HG03066 (cell line): Measurements from ENCODE around the gene HMGXB3.

Experiments
- ATAC-seq: cut with Tn5 transposase; IDR thresholded peaks from one replicate; pipeline ENCODE4 v1.9.1; 2021; ENCODE audit warnings: low read depth; ENCODE audit not compliant: unreplicated experiment

The HMGXB3 gene

DNA sequence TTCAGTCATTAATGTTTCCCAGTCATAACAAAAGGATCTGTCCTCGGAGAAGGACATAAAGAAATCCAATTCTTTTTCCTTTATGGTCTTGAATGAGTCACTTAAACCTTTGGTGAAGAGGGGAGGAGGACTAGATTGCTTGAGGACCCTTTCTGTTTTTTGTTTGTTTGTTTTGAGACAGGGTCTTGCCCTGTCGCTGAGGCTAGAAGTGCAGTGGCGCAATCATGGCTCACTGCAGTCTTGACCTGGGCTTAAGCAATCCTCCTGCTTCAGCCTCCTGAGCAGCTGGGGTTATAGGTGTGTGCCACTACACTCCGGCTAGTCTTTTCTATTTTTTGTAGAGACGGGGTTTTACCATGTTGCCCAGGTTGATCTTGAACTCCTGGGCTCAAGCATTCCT, 12.4 kb upstream of the HMGXB3 start:
- no peak for ATAC-seq

GRCh38 chr5:149990518-149991376, 9.8 kb upstream of the HMGXB3 start:
- ATAC-seq: peak; percentile 85

DNA sequence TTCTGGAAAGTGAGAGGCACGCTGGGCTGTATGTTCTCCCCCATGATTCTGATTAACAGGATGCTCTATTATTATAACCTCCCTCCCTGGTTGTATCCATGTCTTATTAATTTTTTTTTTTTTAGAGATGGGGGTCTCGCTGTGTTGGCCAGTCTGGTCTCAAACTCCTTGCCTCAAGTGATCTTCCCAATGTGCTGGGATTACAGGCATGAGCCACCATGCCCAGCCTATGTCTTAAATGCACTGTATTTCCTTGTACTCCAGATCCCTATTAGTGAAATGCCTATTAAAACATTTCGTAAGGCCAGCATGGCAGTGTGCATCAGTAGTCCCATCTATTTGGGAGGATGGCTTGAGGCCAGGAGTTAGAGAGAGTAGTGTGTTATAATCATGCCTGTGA, 7.1 kb upstream of the HMGXB3 start:
- no peak for ATAC-seq

- ATAC-seq: no peak
Observed at GRCh38 chr5:149995385-149996204, 4.9 kb upstream of the HMGXB3 start.

GRCh38 chr5:149996205-149996890, 4.2 kb upstream of the HMGXB3 start:
- ATAC-seq: no peak

GRCh38 chr5:149998281-149998680, 2.3 kb upstream of the HMGXB3 start:
- no peak for ATAC-seq

DNA sequence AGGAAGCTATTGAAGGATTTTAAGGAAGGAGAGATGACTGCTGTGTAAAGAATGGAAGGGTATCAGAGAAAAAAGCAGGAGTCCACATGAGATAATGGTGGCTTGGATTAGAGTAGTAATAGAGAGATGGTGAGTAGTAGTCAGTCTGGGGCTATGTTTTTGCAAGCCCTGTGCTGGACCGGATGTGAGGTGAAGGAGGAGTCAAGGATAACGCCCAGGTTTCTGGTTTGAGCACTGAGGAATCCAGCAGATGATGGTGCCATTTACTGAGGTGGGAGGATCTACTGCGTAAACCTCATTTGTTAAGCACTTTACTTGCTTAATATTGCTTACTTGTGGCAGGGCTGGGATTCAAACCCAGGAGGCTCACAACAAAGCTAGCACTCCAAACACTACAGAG, 1.2 kb upstream of the HMGXB3 start:
- ATAC-seq: no peak

- ATAC-seq: no peak
Observed at GRCh38 chr5:149999866-150000255, 678 bp upstream of the HMGXB3 start.

- ATAC-seq: peak; percentile 23
Observed at GRCh38 chr5:150000990-150001659, 586 bp downstream of the HMGXB3 start.

DNA sequence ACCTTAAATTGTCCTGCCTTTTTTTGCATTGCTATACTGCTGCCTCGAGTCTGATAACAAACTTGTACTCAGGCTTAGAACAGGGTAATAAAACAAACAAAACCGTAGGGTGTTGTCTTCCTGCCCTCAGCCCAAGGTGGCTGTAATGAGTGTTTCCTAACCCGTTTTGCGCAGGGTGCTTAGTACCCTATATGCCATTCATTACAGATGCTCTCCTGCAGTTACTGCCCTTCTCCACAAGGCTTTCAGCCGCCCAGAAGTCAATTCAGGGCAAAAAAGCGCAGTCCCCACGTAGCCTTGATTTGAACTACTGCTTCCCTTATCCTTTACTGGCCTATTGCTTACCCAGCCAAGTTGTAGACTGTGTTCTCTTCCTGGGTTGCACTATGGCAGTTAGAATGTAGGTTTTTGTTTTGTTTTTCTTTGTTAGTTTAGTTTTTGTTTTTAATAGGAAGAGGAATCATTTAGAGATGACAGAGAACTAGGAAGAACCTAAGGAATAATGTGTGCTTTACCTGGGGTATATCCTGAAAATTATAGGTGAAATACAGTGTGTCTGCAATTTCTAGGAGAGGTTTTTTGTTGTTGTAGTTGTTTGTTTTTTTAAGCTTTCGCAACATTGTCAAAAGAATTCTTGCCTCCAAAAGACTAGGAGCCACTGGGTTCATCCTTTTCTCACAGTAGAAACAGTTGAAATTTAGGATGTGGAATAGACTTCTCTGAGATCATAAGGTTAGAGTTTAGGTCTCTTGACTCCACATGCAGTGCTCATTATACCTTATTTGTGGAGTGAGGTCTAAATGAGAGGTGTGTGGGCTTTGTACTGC, 1.3 kb downstream of the HMGXB3 start:
- peak; percentile 46 for ATAC-seq

DNA sequence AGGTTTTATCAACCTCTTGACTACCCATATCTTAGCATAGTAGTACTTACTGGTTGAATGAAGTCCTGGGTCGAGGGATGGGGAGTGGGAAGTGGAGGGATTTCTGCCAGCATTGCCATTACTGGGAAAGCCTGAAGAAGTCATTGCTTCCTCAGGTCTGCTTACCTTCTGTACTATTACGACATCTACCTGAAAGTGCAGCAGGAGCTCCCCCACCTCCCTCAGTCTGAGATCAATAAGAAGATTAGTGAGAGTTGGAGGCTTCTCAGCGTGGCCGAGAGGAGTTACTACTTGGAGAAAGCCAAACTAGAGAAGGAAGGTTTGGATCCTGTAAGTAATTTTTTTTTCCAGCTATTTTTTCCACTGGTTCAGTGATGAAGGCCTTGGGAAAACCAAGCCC, 5.8 kb downstream of the HMGXB3 start:
- ATAC-seq: no peak

- no peak for ATAC-seq
Observed at GRCh38 chr5:150007050-150007449, 6.5 kb downstream of the HMGXB3 start.

DNA sequence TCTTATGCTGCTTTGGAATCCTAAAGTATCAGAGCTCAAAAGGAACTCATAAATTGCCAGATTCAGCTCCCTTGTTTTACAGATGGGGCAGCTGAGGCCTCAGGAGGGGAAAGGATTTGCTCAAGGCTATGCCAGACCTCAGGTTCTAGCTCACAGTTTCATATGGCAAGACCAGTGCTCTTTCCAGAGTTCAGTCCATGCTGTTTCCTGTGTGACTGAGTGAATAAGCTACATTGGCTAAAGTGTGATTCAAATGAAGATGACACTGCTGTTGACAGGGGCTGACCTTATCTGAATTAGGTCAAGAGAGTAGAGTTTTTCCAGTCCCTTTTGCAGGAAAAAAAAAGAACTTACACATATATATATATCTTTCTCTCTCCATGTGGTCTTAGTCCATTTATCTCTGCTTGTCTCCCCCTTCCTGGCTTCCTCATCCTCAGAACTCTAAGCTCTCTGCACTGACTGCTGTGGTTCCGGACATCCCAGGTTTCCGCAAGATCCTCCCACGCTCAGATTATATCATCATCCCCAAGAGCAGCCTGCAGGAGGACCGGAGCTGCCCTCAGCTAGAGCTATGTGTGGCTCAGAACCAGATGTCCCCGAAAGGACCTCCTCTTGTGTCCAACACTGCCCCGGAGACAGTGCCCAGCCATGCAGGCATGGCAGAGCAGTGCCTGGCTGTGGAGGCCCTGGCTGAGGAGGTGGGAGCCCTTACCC, 9.3 kb downstream of the HMGXB3 start:
- ATAC-seq: no peak

DNA sequence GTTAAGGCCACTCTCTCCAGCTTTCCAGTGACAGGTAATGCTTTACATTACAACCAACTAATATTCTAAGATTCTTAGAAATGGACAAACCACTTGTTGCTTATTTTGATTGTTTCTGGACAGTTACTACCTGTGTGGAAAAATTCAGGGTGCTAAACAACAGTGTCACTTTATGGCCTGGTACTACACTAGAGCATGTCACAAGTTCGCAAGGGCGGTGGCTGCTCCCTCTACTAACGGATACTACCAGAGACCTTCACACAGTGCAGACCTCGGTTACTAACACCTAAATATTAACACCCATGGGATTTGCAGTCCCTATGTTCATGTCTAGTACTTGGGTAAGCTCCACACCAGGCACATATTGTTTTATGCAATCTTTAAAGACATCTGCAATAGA, 13.4 kb downstream of the HMGXB3 start:
- no peak for ATAC-seq

GRCh38 chr5:150014456-150014855, 13.9 kb downstream of the HMGXB3 start:
- no peak for ATAC-seq

GRCh38 chr5:150015415-150015814, 14.9 kb downstream of the HMGXB3 start:
- no peak for ATAC-seq

DNA sequence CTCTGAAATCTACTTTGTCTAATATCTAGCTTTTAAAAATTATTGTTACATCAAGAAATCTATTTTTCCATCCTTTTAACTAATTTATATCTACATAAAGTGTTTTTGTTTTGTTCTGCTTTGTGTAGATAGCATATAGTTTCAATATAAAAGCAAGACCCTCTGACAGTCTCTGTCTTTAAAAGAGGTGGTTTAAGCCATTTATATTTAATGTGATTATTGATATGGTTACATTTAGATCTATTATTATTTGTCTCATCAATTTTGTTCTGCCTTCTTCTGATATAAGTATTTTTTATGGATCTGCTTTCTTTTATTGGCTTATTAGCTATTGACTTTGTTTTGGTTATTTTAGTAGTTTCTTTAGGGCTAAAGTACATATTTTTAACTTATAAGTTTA, 16.0 kb downstream of the HMGXB3 start:
- ATAC-seq: no peak

GRCh38 chr5:150017226-150018005, 16.9 kb downstream of the HMGXB3 start:
- no peak for ATAC-seq
